Neural progenitor cell (in vitro differentiated cells): ENCODE measurements around the gene F2RL1.

Source experiments
- EZH2 ChIP-seq: fragments of 200-600 bp; sonication (generic); IDR thresholded peaks from 2 replicates; pipeline ENCODE4 v1.6.1; 2017; ENCODE audit warnings: antibody characterized with exemption, mild to moderate bottlenecking, moderate library complexity
- EZH2phosphoT487 ChIP-seq: fragments of 200-600 bp; sonication (generic); IDR thresholded peaks from 2 replicates; pipeline ENCODE4 v1.6.1; 2017; ENCODE audit warnings: antibody characterized with exemption
- TF ChIP-seq, protein P1 (sequence below): fragments of 200-600 bp; sonication (generic); IDR thresholded peaks from 2 replicates; pipeline ENCODE4 v1.5.1; 2017; ENCODE audit warnings: antibody characterized with exemption, mild to moderate bottlenecking

DNA sequence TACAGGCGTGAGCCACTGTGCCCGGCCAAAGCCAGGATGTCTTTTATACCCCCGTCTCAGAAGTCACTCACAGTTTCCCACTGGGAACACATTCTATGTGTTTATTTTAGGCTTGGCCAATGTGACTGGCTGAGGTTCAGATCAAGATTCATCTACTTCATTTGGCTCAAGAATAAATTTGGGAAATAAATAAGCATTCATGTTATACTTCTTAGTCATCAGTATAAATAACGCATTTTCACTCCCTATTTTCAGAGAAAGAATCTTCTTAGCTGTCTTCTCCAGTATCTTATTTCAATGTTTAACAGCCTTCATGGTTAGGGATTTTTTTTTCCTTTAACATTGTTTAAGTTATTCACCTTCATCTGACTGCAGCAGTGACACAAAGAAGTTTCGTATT lies 42.8 kb downstream of the F2RL1 start:
- TF ChIP-seq, protein P1, sequence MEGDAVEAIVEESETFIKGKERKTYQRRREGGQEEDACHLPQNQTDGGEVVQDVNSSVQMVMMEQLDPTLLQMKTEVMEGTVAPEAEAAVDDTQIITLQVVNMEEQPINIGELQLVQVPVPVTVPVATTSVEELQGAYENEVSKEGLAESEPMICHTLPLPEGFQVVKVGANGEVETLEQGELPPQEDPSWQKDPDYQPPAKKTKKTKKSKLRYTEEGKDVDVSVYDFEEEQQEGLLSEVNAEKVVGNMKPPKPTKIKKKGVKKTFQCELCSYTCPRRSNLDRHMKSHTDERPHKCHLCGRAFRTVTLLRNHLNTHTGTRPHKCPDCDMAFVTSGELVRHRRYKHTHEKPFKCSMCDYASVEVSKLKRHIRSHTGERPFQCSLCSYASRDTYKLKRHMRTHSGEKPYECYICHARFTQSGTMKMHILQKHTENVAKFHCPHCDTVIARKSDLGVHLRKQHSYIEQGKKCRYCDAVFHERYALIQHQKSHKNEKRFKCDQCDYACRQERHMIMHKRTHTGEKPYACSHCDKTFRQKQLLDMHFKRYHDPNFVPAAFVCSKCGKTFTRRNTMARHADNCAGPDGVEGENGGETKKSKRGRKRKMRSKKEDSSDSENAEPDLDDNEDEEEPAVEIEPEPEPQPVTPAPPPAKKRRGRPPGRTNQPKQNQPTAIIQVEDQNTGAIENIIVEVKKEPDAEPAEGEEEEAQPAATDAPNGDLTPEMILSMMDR = no peak
- no peak for TF ChIP-seq EZH2phosphoT487
- no peak for TF ChIP-seq EZH2
